ENCODE data around the gene PARP12.

PARP12 gene

DNA sequence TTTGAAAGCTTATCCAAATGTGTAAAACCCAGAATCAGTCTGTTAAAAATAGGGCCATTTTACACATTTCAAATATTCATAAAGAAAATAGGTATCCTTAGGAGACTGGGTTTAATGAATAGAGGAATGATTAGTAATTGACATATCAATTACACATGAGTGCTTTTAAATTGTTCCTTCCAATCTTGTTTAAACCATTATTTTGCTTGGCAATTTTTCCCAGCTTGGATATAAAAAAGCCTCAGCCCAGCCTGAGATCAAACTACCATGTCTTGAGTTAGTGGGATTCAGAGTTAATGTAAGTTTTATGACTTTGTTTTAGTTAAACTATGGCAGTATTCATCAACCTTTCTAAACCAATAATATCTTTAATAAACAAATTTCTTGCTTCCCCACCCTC lies 28.3 kb downstream of the PARP12 start:
- DNase-seq: no peak

DNA sequence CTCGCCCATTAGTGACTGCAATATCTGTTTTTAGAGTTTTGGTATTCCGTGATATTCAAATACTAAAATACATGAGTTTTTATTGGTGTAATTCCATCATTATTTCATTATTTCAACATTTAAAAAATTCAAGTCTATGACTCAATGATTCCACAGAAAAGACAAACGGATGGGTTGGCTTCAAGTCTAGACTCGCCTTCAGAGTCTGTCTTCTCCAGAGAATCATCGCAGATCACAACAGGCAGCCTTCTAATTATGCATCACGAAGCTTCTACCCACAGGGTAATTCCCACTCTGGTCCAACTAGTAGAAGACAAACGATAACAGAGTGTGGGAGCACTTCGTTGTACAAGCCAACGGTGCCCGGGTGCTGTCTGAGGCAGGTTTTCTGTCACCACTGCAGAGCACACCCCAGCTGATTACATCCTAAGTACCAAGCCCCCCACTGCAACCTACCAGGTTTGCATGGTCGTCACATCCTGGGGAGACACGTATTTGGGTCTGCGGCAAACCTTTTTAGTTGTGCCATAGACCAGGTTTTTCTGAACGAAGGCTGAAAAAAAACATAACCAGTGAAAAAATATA lies 28.9 kb downstream of the PARP12 start:
- DNase-seq: no peak

DNA sequence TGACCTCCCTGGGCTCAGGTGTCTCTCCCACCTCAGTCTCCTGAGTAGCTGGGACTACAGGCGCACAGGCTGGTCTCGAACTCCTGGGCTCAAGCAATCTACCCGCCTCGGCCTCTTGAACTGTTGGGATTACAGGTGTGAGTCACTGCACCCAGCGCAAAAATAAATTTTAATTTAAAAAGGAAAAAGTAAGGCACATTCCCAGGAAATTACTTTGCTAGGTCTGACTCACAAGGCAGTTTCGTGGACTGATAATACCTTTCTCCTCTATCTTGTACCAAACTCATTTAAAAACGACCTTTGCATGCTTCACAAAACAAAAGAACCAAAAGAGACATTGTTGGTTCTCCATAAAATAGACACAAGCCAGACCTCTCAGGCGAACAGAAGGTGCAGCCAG lies 29.7 kb downstream of the PARP12 start:
- no peak for DNase-seq

- no peak for DNase-seq
Measured at GRCh38 chr7:140031364-140031763, 31.4 kb downstream of the PARP12 start.

- DNase-seq: no peak
Measured at GRCh38 chr7:140029072-140029471, 33.7 kb downstream of the PARP12 start.

DNA sequence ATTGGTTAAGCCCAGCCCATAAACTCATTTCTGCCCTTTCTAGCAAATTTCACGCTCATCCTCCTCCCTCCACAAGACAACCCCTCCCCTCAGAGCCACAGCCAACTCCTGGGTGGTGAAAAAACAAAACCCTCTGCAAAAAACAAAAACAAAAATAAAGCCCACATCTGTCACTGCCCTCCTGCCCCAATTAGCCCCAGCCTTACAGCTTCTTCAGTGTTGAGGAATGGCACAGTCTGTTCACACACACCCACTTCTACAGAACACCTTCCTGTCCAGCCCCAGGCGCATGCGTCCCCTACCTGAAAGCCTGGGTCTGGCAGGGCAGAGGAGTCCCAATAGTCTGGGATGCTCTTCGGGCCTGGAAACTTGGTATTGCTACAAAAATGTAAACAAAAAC lies 34.4 kb downstream of the PARP12 start:
- DNase-seq: no peak

DNA sequence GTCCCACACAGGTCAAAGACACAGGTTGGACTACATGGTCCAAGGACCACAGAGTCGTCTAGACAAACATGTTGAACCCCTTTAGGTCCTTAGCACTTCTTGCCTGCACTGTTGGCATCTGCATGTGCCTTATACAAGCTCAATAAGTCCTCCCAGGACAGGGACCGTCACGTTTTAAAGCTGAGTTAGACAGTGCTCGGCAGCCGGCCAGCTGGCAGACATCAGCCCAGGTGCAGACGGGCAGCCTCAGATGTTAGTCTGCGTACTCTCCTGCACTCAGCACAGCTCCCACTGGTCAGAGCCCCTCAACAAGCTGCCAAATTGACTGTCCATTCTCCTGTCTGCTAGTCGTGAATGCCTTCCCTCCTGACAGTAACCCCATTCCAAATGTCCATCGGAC lies 34.9 kb downstream of the PARP12 start:
- DNase-seq: no peak

DNA sequence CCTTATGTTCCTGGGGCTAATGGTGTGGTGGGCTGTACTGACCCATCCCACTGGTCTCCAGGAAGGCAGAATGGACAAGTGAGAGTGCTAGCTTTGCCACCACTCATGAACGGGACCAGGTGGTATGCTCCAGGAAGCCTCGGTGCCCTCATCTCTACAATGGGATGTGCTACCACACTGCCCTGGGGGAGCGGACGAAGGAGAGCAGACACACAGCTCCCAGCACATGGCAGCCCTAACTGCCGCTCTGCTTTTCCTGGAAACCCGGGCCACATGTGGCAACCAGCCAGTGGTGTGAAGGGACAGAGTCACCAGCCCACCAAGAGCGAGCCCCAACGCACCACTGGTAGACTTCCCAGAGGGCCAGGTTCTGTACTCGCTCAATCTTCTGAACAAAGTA lies 35.8 kb downstream of the PARP12 start:
- no peak for DNase-seq

DNA sequence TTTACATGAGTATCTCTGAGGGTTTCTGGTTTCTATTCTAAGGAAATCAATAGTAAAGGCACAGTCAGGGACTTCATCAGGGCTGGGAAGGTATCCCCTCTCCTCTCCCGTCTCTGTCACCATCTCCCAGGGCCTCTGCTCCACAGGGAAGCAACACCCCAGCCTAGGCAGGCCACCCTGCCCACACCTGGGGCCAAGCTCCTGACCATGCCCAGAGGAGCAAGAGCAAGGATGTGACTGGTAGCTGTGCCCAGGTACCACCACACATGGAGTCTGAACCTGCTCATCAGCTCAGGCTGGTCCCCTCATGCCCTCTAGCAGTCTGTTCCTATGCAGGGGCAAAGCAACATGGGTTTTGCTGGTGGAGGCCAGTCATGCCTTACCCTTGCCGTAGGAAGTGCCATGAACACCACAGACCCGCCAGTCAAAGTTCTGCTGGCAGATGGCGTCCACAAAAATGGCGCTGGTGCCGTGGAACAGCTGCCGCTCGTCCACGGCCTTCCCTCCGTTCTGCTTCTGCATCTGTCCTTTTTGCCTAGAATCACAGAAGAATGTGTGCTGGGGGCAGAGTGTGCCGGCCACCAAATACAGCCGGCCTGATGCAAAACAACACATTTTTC lies 36.8 kb downstream of the PARP12 start:
- DNase-seq: no peak

DNA sequence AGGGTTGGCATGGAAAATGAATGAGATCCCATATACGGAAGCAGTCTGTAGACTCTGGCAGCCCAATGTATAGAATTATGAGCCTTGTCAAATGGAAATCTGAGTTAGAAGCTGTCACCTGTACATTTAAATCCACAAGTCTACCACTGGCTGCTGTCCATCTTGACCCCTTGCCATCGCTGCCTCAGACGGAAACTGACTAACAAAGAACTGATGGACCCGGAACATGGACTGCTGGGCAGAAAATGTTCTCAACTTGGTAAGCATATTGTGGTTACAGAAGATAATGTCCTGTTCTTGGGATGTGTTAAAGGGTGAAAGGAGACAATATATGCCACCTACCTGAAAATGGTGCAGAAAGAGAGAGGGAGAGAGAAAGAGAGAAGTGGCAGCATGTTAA lies 37.5 kb downstream of the PARP12 start:
- DNase-seq: no peak

DNA sequence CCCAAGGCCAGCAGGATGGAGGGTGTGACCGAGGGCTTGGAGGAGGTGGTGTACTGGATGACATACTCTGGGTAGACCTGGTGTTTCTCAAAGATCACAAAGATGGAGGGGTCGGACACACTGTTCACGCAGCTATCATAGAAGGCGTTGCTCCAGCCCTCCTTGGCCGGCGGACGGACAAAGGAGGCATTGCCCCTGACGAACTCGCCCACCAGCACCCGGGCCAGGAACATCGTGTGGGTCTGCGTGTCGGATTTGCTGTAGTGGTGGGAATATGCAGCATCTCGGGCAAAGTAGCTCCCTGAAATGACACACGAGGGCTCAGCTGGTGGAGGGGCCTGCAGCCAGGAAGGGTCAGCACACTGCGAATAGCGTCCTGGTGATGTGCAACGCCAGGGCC lies 38.2 kb downstream of the PARP12 start:
- DNase-seq: no peak

- DNase-seq: no peak
Measured at GRCh38 chr7:140023728-140024127, 39.0 kb downstream of the PARP12 start.

GRCh38 chr7:140022582-140023211 lies 40.1 kb downstream of the PARP12 start:
- DNase-seq: no peak

GRCh38 chr7:140021603-140022002 lies 41.1 kb downstream of the PARP12 start:
- DNase-seq: no peak

DNA sequence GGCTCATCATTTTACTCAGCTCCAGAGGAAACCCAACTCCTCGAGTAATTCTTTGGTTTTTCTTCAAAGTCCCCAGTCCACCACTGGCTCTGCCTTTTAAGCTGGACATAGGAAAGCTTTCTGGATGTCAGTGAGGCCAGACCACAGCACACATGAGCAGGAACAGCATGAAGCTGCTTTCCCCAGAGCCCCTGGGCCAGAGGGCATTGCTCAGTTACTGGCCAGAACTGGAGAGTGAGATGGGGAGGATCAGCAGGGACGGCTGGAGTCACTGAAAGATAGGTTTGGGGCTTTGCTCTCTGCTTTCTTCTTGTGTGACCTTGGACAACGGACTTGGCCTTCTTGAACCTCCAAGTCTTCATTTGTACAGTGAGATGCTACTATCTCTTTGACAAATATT lies 43.1 kb downstream of the PARP12 start:
- no peak for DNase-seq

- no peak for DNase-seq
Measured at GRCh38 chr7:140019172-140019571, 43.6 kb downstream of the PARP12 start.

DNA sequence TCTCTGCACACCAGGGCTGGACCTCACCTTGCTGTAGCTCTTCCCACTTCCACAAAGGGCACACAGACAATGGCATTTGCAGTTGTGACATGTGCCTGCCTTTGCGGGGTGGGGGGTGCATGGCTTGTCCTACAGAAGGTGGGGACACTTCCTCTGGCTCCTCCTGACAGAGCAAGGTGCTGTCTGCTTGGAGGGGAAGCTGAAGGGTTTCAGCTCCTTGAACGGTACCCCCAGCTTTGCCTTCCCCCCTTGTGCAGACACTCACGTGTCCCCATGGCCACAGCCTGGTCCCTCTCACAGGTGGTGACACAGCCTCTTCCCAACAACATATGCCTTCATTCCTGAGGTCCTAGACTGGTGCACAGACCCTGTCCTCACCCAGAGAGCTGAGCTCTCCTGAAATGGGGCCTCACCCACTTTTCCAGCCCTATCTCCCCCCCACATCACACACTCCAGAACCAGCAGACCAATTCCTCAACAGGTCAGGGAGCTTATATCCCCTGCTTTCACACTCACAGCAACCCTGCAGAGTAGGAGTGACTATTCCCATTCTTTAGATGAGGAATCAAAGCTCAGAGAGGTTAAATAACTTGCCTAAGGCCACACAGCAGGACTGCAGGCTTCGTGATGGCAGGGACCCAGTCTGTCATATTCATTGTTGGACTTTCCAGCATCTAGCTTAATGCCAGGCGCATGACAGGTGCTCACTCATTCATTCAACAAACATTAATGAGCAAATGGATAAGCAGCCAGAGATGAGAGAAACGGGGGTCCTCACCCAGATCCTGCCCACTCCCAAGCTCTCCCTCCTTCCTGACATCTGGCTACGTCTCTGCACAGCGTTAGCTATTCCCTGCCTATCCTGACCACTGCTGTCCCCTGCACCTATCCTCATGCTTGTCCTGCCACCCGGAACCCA lies 44.4 kb downstream of the PARP12 start:
- DNase-seq: no peak

DNA sequence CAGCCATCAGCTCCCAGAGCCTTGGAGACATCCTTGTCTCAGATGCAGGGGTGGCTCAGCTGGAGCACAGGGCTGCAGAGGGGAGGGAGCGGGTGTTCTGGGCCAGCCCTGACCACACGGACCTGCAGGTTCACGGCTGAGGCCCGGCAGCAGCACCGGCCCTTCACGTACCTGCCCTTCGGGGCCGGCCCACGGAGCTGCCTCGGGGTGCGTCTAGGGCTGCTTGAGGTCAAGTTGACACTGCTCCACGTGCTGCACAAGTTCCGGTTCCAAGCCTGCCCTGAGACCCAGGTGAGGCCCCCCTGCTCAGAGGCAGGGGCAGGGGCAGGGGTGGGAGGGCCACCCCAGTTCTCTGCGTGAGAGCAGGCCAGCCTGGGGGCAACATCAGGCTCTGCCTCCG lies 45.2 kb downstream of the PARP12 start:
- DNase-seq: no peak

- DNase-seq: no peak
Measured at GRCh38 chr7:140017034-140017433, 45.7 kb downstream of the PARP12 start.

- DNase-seq: no peak
Measured at GRCh38 chr7:140016540-140016939, 46.2 kb downstream of the PARP12 start.

GRCh38 chr7:140015471-140015970 lies 47.2 kb downstream of the PARP12 start:
- no peak for DNase-seq

DNA sequence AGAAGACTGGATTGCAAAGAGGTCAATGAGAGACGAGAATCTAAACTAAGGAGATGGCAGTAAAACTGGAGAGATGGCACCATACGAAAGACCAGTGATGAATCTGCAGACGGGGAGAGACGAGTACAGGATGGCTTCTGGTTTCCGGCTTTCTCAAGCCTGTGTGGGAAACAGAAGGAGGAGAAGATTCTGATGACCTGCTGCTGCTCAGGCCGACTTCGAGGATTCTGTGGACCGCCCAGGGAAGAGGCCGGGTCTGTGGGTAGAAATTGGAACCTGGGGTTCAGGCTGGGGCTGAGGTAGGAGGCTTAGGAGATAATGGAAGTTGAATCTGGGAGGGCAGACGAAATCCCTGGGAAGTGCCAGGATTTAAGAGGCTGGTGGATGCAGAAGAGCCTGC lies 48.6 kb downstream of the PARP12 start:
- no peak for DNase-seq

- no peak for DNase-seq
Measured at GRCh38 chr7:140013676-140014075, 49.1 kb downstream of the PARP12 start.
